Pancreas (tissue), 10 donors: ENCODE measurements around the gene ACTRT2. TPM values are rescaled to one million over a fixed set of nuclear protein-coding genes. Genes with fewer than 3 reads are reported as not detected.

ENCODE experiments used
- ATAC-seq, 4 donors: fragments of 200-7000 bp; cut with Tn5 transposase; one replicate each; pipeline versions ENCODE4 v1.8.0 to v1.9.1; 2020; ENCODE audit warnings: mild to moderate bottlenecking in 4 of 4, moderate library complexity in 4 of 4
- DNase-seq, 6 donors: peaks; one replicate each; pipeline ENCODE4 v3.0.0-alpha.2; 2020
- FAIRE-seq: peaks from 2 replicates; lab custom pipeline; 2012; peaks lifted over from hg19 to GRCh38; lab: Jason Lieb, UNC
- H3K27ac ChIP-seq, 4 donors: fragments of 200-600 bp; sonication (generic); 1 replicate in 3 of 4; 2 replicates in 1 of 4; pipeline versions ENCODE4 v1.5.0 to v1.8.0; 2020
- H3K27me3 ChIP-seq, 4 donors: fragments of 200-600 bp; one replicate each; pipeline ENCODE4 v1.8.0; 2021
- H3K36me3 ChIP-seq, 3 donors: fragments of 200-600 bp; sonication (generic) in 1 of 3; one replicate each; pipeline versions ENCODE4 v1.5.0 to v1.8.0; 2020 to 2021
- H3K4me1 ChIP-seq, 3 donors: fragments of 200-600 bp; one replicate each; pipeline ENCODE4 v1.8.0; 2021
- H3K4me3 ChIP-seq, 4 donors: fragments of 200-600 bp; sonication (generic) in 2 of 4; one replicate each; pipeline versions ENCODE4 v1.5.0 to v1.8.0; 2020 to 2021
- H3K9me3 ChIP-seq, 4 donors: fragments of 200-600 bp; one replicate each; pipeline ENCODE4 v1.8.0; 2021
- CTCF ChIP-seq, 4 donors: fragments of 200-600 bp; sonication (generic) in 3 of 4; IDR thresholded peaks; one replicate each; pipeline versions ENCODE4 v1.5.0 to v1.8.0; 2021; ENCODE audit warnings: antibody characterized with exemption in 4 of 4
- WGBS, 2 donors: extraction: QIAGEN DNeasy Blood & Tissue Kit; methylation state at CpG; one replicate each; pipeline ENCODE4 v1.1.7; 2013; 5-methylcytosine and 5-hydroxymethylcytosine counted together
- intact Hi-C, 3 donors: fragments of 100-400 bp; cut with DNase I; formaldehyde crosslinking; loops; one replicate each; pipeline versions ENCODE4 v1.11.1 to v1.14.2; 2022
- polyA plus RNA-seq, 2 donors: library from polyadenylated mRNA; stranded (reverse); fragments of 200-250 nt; gene quantifications; one replicate each; pipeline ENCODE4 v1.2.3, GENCODE V29; 2013
- total RNA-seq, 6 donors: library from RNA; stranded (reverse); fragmentation: NEBNext Ultra II Directional in 4 of 6; extraction: Animal tissue kit (Norgen Biotek cat#: 25700) in 4 of 6; gene quantifications; one replicate each; pipeline versions ENCODE4 v1.2.1 to v1.2.4, GENCODE V29; 2021 to 2023
- donor health status: healthy with polysubstance abuse.
- donor health status: DM: no; HTN: no; CAD: no; lungs with moderate emphysema.
- donor health status: DM: no; HTN: no; CAD: no.
- donor health status: control.
- donor health status: control.
- donor health status: Bipolar disorder and iron deficiency.
- donor health status: DM: yes; HTN: yes; CAD: no.
- donor health status: DM: no; HTN: no; CAD: no.
- donor health status: DM: no; HTN: no; CAD: no.
- donor health status: DM: yes; HTN: yes; CAD: no.

ACTRT2 gene
- total and polyA plus RNA-seq, 8 donors, result not detected

- ATAC-seq, result no peak
- H3K27ac ChIP-seq, result no peak overlapping the region
- no peak for FAIRE-seq
- no peak overlapping the region for H3K4me3 ChIP-seq
- H3K27me3 ChIP-seq, result no peaks in the 10 kb centered on the region
- WGBS, 2 donors, result 81 to 92% methylated on average over 23 of the region's 23 CpGs
- no peak for TF ChIP-seq CTCF (IDR thresholded peaks at IDR 0.05)
- H3K36me3 ChIP-seq, result no peaks in the 10 kb centered on the region
- intact Hi-C loops, result no loop called here
- DNase-seq, result no peak
- H3K4me1 ChIP-seq, result no peaks in the 10 kb centered on the region
- no peaks in the 10 kb centered on the region for H3K9me3 ChIP-seq
Observed at GRCh38 chr1:3002349-3003038, 18.8 kb upstream of the ACTRT2 start.

- DNase-seq (peak in 1 of 6 donors; percentile 54), FAIRE-seq (no peak)
Observed at GRCh38 chr1:3003039-3003940, 18.0 kb upstream of the ACTRT2 start.

GRCh38 chr1:3003941-3004270 lies 17.4 kb upstream of the ACTRT2 start:
- Histone ChIP-seq H3K27ac (no peak overlapping the region), H3K36me3 (no peaks in the 10 kb centered on the region), H3K4me1 (no peaks in the 10 kb centered on the region), H3K27me3 (no peaks in the 10 kb centered on the region), H3K4me3 (no peak overlapping the region), H3K9me3 (no peaks in the 10 kb centered on the region)
- ATAC-seq (peak in 3 of 4 donors; percentile 64 to 85 (median 80)), FAIRE-seq (no peak), DNase-seq (peak in 2 of 6 donors; percentile 36 to 54)
- 34 to 40% methylated on average over 10 of the region's 10 CpGs for WGBS, 2 donors
- intact Hi-C loops, result no loop called here
- TF ChIP-seq CTCF (IDR thresholded peaks at IDR 0.05), result no peak

More at GRCh38 chr1:3003039-3003940, 18.0 kb upstream of the ACTRT2 start:
- peak in 1 of 4 donors; percentile 21 for ATAC-seq
- Histone ChIP-seq H3K27me3 (no peaks in the 10 kb centered on the region), H3K4me1 (no peaks in the 10 kb centered on the region), H3K36me3 (no peaks in the 10 kb centered on the region), H3K9me3 (no peaks in the 10 kb centered on the region), H3K4me3 (no peak overlapping the region), H3K27ac (no peak overlapping the region)
- intact Hi-C loops, result no loop called here
- WGBS, 2 donors, result 71 to 74% methylated on average over 32 of the region's 32 CpGs
- no peak for TF ChIP-seq CTCF (IDR thresholded peaks at IDR 0.05)

- ATAC-seq, result no peak
- Histone ChIP-seq H3K9me3 (no peaks in the 10 kb centered on the region), H3K27me3 (no peaks in the 10 kb centered on the region), H3K4me1 (no peaks in the 10 kb centered on the region), H3K27ac (no peak overlapping the region), H3K4me3 (no peak overlapping the region), H3K36me3 (no peaks in the 10 kb centered on the region)
- WGBS, 2 donors, result 84 to 93% methylated on average over 20 of the region's 20 CpGs
- FAIRE-seq, result no peak
- TF ChIP-seq CTCF (IDR thresholded peaks at IDR 0.05), result no peak
- no peak for DNase-seq
- intact Hi-C loops, result no loop called here
Observed at GRCh38 chr1:3004285-3005205, 16.7 kb upstream of the ACTRT2 start.
